Endothelial cell (in vitro differentiated cells): ENCODE data around the gene ARID4B. TPM values are rescaled to one million over a fixed set of nuclear protein-coding genes. Genes with fewer than 3 reads are reported as not detected.

Experiments used
- DNase-seq: peaks from one replicate; pipeline ENCODE4 v3.0.0; 2021; ENCODE audit warnings: low spot score
- H3K27ac Mint-ChIP-seq: one replicate; pipeline ENCODE4 v1.8.0; 2021; ENCODE audit warnings: mixed read lengths, inconsistent platforms; ENCODE audit not compliant: unreplicated experiment
- H3K27me3 Mint-ChIP-seq: one replicate; pipeline ENCODE4 v1.8.0; 2021; ENCODE audit warnings: mild to moderate bottlenecking, moderate library complexity, mixed read lengths, inconsistent platforms; ENCODE audit not compliant: unreplicated experiment
- H3K36me3 Mint-ChIP-seq: one replicate; pipeline ENCODE4 v1.8.0; 2021; ENCODE audit warnings: mild to moderate bottlenecking, low read depth, mixed read lengths, inconsistent platforms; ENCODE audit not compliant: unreplicated experiment
- H3K4me1 Mint-ChIP-seq: one replicate; pipeline ENCODE4 v1.8.0; 2021; ENCODE audit warnings: mild to moderate bottlenecking, mixed read lengths, inconsistent platforms; ENCODE audit not compliant: unreplicated experiment
- H3K4me3 Mint-ChIP-seq: one replicate; pipeline ENCODE4 v1.8.0; 2021; ENCODE audit warnings: mild to moderate bottlenecking, mixed read lengths, inconsistent platforms; ENCODE audit not compliant: unreplicated experiment
- H3K9me3 Mint-ChIP-seq: one replicate; pipeline ENCODE4 v1.8.0; 2021; ENCODE audit warnings: mixed read lengths, inconsistent platforms; ENCODE audit not compliant: unreplicated experiment
- CTCF ChIP-seq: fragments of 200-600 bp; sonication (generic); IDR thresholded peaks from one replicate; pipeline ENCODE4 v1.5.0; 2021; ENCODE audit warnings: antibody characterized with exemption; ENCODE audit not compliant: unreplicated experiment
- total RNA-seq: library from RNA; stranded (reverse); fragmentation: NEBNext Ultra II Directional; extraction: Animal tissue kit (Norgen Biotek cat#: 25700); gene quantifications from one replicate; pipeline ENCODE4 v1.2.1, GENCODE V29; 2021; ENCODE audit not compliant: unreplicated experiment

Gene ARID4B
- total RNA-seq, 1 donor from 2014 or later: 48.2 TPM

GRCh38 chr1:235307158-235308124 is 20.5 kb downstream of the ARID4B start:
- H3K27ac Mint-ChIP-seq: peak overlapping the region; percentile 25
- DNase-seq: no peak
- no peaks in the 10 kb centered on the region for H3K36me3 Mint-ChIP-seq
- H3K4me3 Mint-ChIP-seq: no peak overlapping the region
- peaks cover 4% of the 10 kb centered on the region for H3K4me1 Mint-ChIP-seq
- no peaks in the 10 kb centered on the region for H3K9me3 Mint-ChIP-seq
- no peak for TF ChIP-seq CTCF
- no peaks in the 10 kb centered on the region for H3K27me3 Mint-ChIP-seq

- DNase-seq: no peak
- no peak overlapping the region for H3K4me3 Mint-ChIP-seq
- no peaks in the 10 kb centered on the region for H3K27me3 Mint-ChIP-seq
- H3K27ac Mint-ChIP-seq: peak overlapping the region; percentile 81
- H3K36me3 Mint-ChIP-seq: no peaks in the 10 kb centered on the region
- no peaks in the 10 kb centered on the region for H3K9me3 Mint-ChIP-seq
- H3K4me1 Mint-ChIP-seq: peaks cover 4% of the 10 kb centered on the region
- no peak for TF ChIP-seq CTCF
Measured at GRCh38 chr1:235304549-235305451, 23.2 kb downstream of the ARID4B start.

GRCh38 chr1:235302143-235302542 is 25.8 kb downstream of the ARID4B start:
- H3K4me3 Mint-ChIP-seq: no peak overlapping the region
- H3K4me1 Mint-ChIP-seq: peaks cover 4% of the 10 kb centered on the region
- H3K27me3 Mint-ChIP-seq: no peaks in the 10 kb centered on the region
- H3K9me3 Mint-ChIP-seq: no peaks in the 10 kb centered on the region
- DNase-seq: no peak
- no peaks in the 10 kb centered on the region for H3K36me3 Mint-ChIP-seq
- H3K27ac Mint-ChIP-seq: no peak overlapping the region
- no peak for TF ChIP-seq CTCF

GRCh38 chr1:235299169-235299858 is 28.7 kb downstream of the ARID4B start:
- Mint-ChIP-seq H3K4me1 (no peaks in the 10 kb centered on the region), H3K27ac (no peak overlapping the region), H3K9me3 (no peaks in the 10 kb centered on the region), H3K27me3 (no peaks in the 10 kb centered on the region), H3K4me3 (no peak overlapping the region), H3K36me3 (peaks cover 5% of the 10 kb centered on the region)
- no peak for TF ChIP-seq CTCF
- no peak for DNase-seq
